Measurements from ENCODE around the gene METTL6.

DNA sequence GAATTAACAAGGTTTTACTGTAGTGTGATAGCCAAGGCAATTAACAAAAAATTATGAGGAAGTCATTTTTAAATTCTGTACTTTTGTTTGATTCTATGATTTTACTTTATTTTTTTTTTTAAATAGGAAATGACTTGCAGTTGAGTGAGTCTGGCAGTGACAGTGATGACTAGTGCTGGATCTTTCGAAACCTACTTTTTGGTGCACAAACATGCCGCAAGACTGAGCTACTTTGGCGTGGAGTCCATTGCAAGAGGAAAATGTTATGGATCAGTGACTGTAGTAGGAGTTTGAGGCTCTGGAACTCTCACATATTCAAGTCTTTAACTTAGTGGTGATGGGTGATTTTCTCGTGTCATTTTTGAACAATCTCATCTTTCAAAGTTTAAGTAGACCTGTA is 11.6 kb upstream of the METTL6 start:
- TF ChIP-seq, protein P1, sequence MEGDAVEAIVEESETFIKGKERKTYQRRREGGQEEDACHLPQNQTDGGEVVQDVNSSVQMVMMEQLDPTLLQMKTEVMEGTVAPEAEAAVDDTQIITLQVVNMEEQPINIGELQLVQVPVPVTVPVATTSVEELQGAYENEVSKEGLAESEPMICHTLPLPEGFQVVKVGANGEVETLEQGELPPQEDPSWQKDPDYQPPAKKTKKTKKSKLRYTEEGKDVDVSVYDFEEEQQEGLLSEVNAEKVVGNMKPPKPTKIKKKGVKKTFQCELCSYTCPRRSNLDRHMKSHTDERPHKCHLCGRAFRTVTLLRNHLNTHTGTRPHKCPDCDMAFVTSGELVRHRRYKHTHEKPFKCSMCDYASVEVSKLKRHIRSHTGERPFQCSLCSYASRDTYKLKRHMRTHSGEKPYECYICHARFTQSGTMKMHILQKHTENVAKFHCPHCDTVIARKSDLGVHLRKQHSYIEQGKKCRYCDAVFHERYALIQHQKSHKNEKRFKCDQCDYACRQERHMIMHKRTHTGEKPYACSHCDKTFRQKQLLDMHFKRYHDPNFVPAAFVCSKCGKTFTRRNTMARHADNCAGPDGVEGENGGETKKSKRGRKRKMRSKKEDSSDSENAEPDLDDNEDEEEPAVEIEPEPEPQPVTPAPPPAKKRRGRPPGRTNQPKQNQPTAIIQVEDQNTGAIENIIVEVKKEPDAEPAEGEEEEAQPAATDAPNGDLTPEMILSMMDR (IDR thresholded peaks at IDR 0.05): no peak
- no peak for TF ChIP-seq POLR2A (IDR thresholded peaks at IDR 0.05)
